Liver (tissue), 9 donors: ENCODE results near the gene PDE9A. TPM values are rescaled to one million over a fixed set of nuclear protein-coding genes. Genes with fewer than 3 reads are reported as not detected.

Experiments used
- DNase-seq: peaks from one replicate; pipeline ENCODE4 v3.0.0-alpha.2; 2017; ENCODE audit warnings: low spot score
- H3K27ac ChIP-seq, 2 donors: one replicate each; pipeline ENCODE4 v1.7.0; 2013; ENCODE audit warnings: inconsistent platforms in 2 of 2, low read length in 2 of 2, control low read depth in 1 of 2, low read depth in 1 of 2, mild to moderate bottlenecking in 1 of 2
- H3K27me3 ChIP-seq, 4 donors: one replicate each; pipeline versions ENCODE4 v1.6.1 to v1.7.0; 2013; ENCODE audit warnings: low read length in 3 of 4, inconsistent platforms in 1 of 4, mild to moderate bottlenecking in 1 of 4, moderate library complexity in 1 of 4; ENCODE audit not compliant: control insufficient read depth in 4 of 4, insufficient read depth in 4 of 4
- H3K36me3 ChIP-seq, 4 donors: one replicate each; pipeline versions ENCODE4 v1.6.1 to v1.7.0; 2013; ENCODE audit warnings: low read length in 3 of 4, mild to moderate bottlenecking in 3 of 4, low read depth in 1 of 4, moderate library complexity in 1 of 4; ENCODE audit not compliant: control insufficient read depth in 4 of 4, insufficient read depth in 3 of 4
- H3K4me1 ChIP-seq, 4 donors: one replicate each; pipeline versions ENCODE4 v1.6.1 to v1.7.0; 2013; ENCODE audit warnings: low read length in 3 of 4, mild to moderate bottlenecking in 3 of 4, moderate library complexity in 1 of 4; ENCODE audit not compliant: control insufficient read depth in 4 of 4, insufficient read depth in 4 of 4
- H3K4me3 ChIP-seq, 3 donors: one replicate each; pipeline versions ENCODE4 v1.6.1 to v1.7.0; 2013; ENCODE audit warnings: low read length in 3 of 3, control low read depth in 1 of 3, low read depth in 1 of 3, mild to moderate bottlenecking in 1 of 3
- H3K9ac ChIP-seq, 2 donors: one replicate each; pipeline ENCODE4 v1.7.0; 2013; ENCODE audit warnings: low read length in 2 of 2, mild to moderate bottlenecking in 2 of 2, moderate library complexity in 2 of 2, control low read depth in 1 of 2, low read depth in 1 of 2
- H3K9me3 ChIP-seq, 4 donors: one replicate each; pipeline versions ENCODE4 v1.6.1 to v1.7.0; 2013; ENCODE audit warnings: low read length in 3 of 4; ENCODE audit not compliant: control insufficient read depth in 4 of 4
- CTCF ChIP-seq: fragments of 150-350 bp; IDR thresholded peaks from 2 replicates; pipeline ENCODE4 v1.5.1; 2017; ENCODE audit warnings: improper control_type of control experiment, low read depth, low read length; ENCODE audit not compliant: missing input control
- EGR1 ChIP-seq, 2 donors: IDR thresholded peaks; 2 replicates each; pipeline ENCODE4 v1.6.1; 2016 to 2018; ENCODE audit warnings: antibody characterized with exemption in 2 of 2, low read depth in 2 of 2
- FOXA1 ChIP-seq: IDR thresholded peaks from 2 replicates; pipeline ENCODE4 v1.6.1; 2016; ENCODE audit warnings: antibody characterized with exemption
- FOXA2 ChIP-seq: IDR thresholded peaks from 2 replicates; pipeline ENCODE4 v1.6.1; 2016; ENCODE audit warnings: antibody characterized with exemption
- GABPA ChIP-seq, 2 donors: IDR thresholded peaks in 1 of 2; conservative IDR thresholded peaks in 1 of 2; 2 replicates each; pipeline ENCODE4 v1.6.1; 2016; ENCODE audit warnings: antibody characterized with exemption in 2 of 2, mild to moderate bottlenecking in 1 of 2, moderate library complexity in 1 of 2
- HNF4A ChIP-seq, 2 donors: conservative IDR thresholded peaks; 2 replicates each; pipeline ENCODE4 v1.6.1; 2016; ENCODE audit warnings: antibody characterized with exemption in 2 of 2, mild to moderate bottlenecking in 2 of 2
- JUND ChIP-seq, 2 donors: IDR thresholded peaks; 2 replicates each; pipeline ENCODE4 v1.6.1; 2016; ENCODE audit warnings: antibody characterized with exemption in 2 of 2
- MAX ChIP-seq: IDR thresholded peaks from 2 replicates; pipeline ENCODE4 v1.6.1; 2016; ENCODE audit warnings: antibody characterized with exemption
- NR2F2 ChIP-seq: IDR thresholded peaks from 2 replicates; pipeline ENCODE4 v1.6.1; 2016; ENCODE audit warnings: antibody characterized with exemption
- RAD21 ChIP-seq, 2 donors: IDR thresholded peaks; 2 replicates each; pipeline ENCODE4 v1.6.1; 2016; ENCODE audit warnings: antibody characterized with exemption in 2 of 2, mild to moderate bottlenecking in 2 of 2
- RXRA ChIP-seq, 2 donors: IDR thresholded peaks; 2 replicates each; pipeline ENCODE4 v1.6.1; 2017 to 2018; ENCODE audit warnings: antibody characterized with exemption in 2 of 2, mild to moderate bottlenecking in 1 of 2
- SP1 ChIP-seq: IDR thresholded peaks from 2 replicates; pipeline ENCODE4 v1.6.1; 2018; ENCODE audit warnings: antibody characterized with exemption, mild to moderate bottlenecking
- TAF1 ChIP-seq: conservative IDR thresholded peaks from 2 replicates; pipeline ENCODE4 v1.6.1; 2016; ENCODE audit warnings: antibody characterized with exemption, mild to moderate bottlenecking
- YY1 ChIP-seq: IDR thresholded peaks from 2 replicates; pipeline ENCODE4 v1.6.1; 2016; ENCODE audit warnings: antibody characterized with exemption, mild to moderate bottlenecking
- WGBS: extraction: QIAGEN DNeasy Blood & Tissue Kit; methylation state at CpG from one replicate; pipeline ENCODE4 v1.1.7; 2013; 5-methylcytosine and 5-hydroxymethylcytosine counted together
- polyA plus RNA-seq, 2 donors: library from polyadenylated mRNA; stranded (reverse) in 1 of 2; unstranded in 1 of 2; fragments of 200-250 nt in 1 of 2; fragments of >200 nt in 1 of 2; fragmentation: Nextera tagmentation in 1 of 2; extraction: Ambion mirVana in 1 of 2; gene quantifications; one replicate each; pipeline versions ENCODE4 v1.2.1 to v1.2.3, GENCODE V29; 2013 to 2015
- total RNA-seq, 2 donors: library from RNA; depleted of rRNA; stranded (reverse); fragments of >200 nt; gene quantifications; one replicate each; pipeline ENCODE4 v1.2.3, GENCODE V29; 2014
- TF ChIP-seq, protein P1 (sequence below): IDR thresholded peaks from 2 replicates; pipeline ENCODE4 v1.6.1; 2016; ENCODE audit warnings: antibody characterized with exemption
- TF ChIP-seq, protein P2 (sequence below): IDR thresholded peaks from 2 replicates; pipeline ENCODE4 v1.6.1; 2016; ENCODE audit warnings: antibody characterized with exemption, mild to moderate bottlenecking
- donor health status: healthy.
- donor health status: healthy.
- donor health status: healthy.
- donor health status: healthy.
- donor health status: healthy.

The PDE9A gene
- total and polyA plus RNA-seq, 4 donors = 1.5 to 4.2 (median 2.7) TPM

GRCh38 chr21:42748620-42749176 lies 95.3 kb downstream of the PDE9A start (continued):
- TF ChIP-seq CTCF (no peak), YY1 (no peak)

GRCh38 chr21:42750737-42751530 lies 97.5 kb downstream of the PDE9A start:
- Histone ChIP-seq H3K27me3 (no peaks in the 10 kb centered on the region), H3K4me3 (no peak overlapping the region), H3K9me3 (no peaks in the 10 kb centered on the region), H3K9ac (no peak overlapping the region), H3K27ac (no peak overlapping the region), H3K4me1 (peaks cover 0 to 2% (median 0%) of the 10 kb centered on the region in 4 donors), H3K36me3 (no peaks in the 10 kb centered on the region)
- TF ChIP-seq RXRA (IDR thresholded peaks at IDR 0.05) = no peak
- TF ChIP-seq, protein P1, sequence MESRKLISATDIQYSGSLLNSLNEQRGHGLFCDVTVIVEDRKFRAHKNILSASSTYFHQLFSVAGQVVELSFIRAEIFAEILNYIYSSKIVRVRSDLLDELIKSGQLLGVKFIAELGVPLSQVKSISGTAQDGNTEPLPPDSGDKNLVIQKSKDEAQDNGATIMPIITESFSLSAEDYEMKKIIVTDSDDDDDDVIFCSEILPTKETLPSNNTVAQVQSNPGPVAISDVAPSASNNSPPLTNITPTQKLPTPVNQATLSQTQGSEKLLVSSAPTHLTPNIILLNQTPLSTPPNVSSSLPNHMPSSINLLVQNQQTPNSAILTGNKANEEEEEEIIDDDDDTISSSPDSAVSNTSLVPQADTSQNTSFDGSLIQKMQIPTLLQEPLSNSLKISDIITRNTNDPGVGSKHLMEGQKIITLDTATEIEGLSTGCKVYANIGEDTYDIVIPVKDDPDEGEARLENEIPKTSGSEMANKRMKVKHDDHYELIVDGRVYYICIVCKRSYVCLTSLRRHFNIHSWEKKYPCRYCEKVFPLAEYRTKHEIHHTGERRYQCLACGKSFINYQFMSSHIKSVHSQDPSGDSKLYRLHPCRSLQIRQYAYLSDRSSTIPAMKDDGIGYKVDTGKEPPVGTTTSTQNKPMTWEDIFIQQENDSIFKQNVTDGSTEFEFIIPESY = no peak
- TF ChIP-seq, protein P2, sequence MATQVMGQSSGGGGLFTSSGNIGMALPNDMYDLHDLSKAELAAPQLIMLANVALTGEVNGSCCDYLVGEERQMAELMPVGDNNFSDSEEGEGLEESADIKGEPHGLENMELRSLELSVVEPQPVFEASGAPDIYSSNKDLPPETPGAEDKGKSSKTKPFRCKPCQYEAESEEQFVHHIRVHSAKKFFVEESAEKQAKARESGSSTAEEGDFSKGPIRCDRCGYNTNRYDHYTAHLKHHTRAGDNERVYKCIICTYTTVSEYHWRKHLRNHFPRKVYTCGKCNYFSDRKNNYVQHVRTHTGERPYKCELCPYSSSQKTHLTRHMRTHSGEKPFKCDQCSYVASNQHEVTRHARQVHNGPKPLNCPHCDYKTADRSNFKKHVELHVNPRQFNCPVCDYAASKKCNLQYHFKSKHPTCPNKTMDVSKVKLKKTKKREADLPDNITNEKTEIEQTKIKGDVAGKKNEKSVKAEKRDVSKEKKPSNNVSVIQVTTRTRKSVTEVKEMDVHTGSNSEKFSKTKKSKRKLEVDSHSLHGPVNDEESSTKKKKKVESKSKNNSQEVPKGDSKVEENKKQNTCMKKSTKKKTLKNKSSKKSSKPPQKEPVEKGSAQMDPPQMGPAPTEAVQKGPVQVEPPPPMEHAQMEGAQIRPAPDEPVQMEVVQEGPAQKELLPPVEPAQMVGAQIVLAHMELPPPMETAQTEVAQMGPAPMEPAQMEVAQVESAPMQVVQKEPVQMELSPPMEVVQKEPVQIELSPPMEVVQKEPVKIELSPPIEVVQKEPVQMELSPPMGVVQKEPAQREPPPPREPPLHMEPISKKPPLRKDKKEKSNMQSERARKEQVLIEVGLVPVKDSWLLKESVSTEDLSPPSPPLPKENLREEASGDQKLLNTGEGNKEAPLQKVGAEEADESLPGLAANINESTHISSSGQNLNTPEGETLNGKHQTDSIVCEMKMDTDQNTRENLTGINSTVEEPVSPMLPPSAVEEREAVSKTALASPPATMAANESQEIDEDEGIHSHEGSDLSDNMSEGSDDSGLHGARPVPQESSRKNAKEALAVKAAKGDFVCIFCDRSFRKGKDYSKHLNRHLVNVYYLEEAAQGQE = no peak
- TF ChIP-seq GABPA (IDR thresholded peaks at IDR 0.05 in 1 of 2, conservative IDR thresholded peaks at IDR 0.05 in 1 of 2) = no peak
- no peak for TF ChIP-seq RAD21 (IDR thresholded peaks at IDR 0.05)
- no peak for TF ChIP-seq NR2F2
- DNase-seq = no peak
- WGBS = 85% methylated on average over 23 of the region's 23 CpGs

- 97% methylated on average over 9 of the region's 9 CpGs for WGBS
- Histone ChIP-seq H3K4me3 (no peak overlapping the region), H3K27ac (no peak overlapping the region), H3K9ac (no peak overlapping the region), H3K4me1 (no peaks in the 10 kb centered on the region), H3K27me3 (no peaks in the 10 kb centered on the region), H3K9me3 (no peaks in the 10 kb centered on the region), H3K36me3 (no peaks in the 10 kb centered on the region)
- DNase-seq = no peak
- TF ChIP-seq FOXA2 (no peak), MAX (no peak), EGR1 (IDR thresholded peaks at IDR 0.05; ENCODE audit: low read depth in 2 of 2) (no peak), TAF1 (no peak), YY1 (no peak), JUND (IDR thresholded peaks at IDR 0.05) (no peak), FOXA1 (no peak), SP1 (no peak), RAD21 (IDR thresholded peaks at IDR 0.05) (no peak), HNF4A (conservative IDR thresholded peaks at IDR 0.05) (no peak), CTCF (no peak), NR2F2 (no peak)
- TF ChIP-seq, protein P1 = no peak
Observed at GRCh38 chr21:42751866-42752265, 98.4 kb downstream of the PDE9A start.
